IMR-90 (cell line): ENCODE results near the gene CACNA2D3. TPM values are rescaled to one million over a fixed set of nuclear protein-coding genes. Genes with fewer than 3 reads are reported as not detected.

Experiments
- ATAC-seq: fragments of 200-7000 bp; cut with Tn5 transposase; 2 replicates; pipeline ENCODE4 v1.9.1; 2020; ENCODE audit warnings: low read depth, mild to moderate bottlenecking, moderate library complexity
- BruUV-seq: library from RNA; stranded (reverse); fragments of 400-500 nt; replicated peaks from 2 replicates; lab custom pipeline; 2021; lab: Mats Ljungman, UMichigan
- CTCF ChIA-PET: fragments of 300-600 bp; formaldehyde crosslinking; extraction: SDS; loops from one replicate; lab custom pipeline; 2021; ENCODE audit warnings: antibody characterized with exemption; lab: Yijun Ruan, JAX
- POLR2A ChIA-PET: fragments of 300-600 bp; sonication (Branson Sonifier 250); formaldehyde crosslinking; loops from one replicate; lab custom pipeline; 2022; ENCODE audit warnings: antibody characterized with exemption; ENCODE audit not compliant: unreplicated experiment; lab: Charles Lee
- DNase-seq: peaks from one replicate; pipeline ENCODE4 v3.0.0; 2013
- H2AFZ ChIP-seq: replicated peaks from 2 replicates; pipeline ENCODE3; 2013; ENCODE audit warnings: low read length, mild to moderate bottlenecking; ENCODE audit not compliant: poor library complexity
- H2AK5ac ChIP-seq: 2 replicates; pipeline ENCODE4 v1.6.1; 2013; ENCODE audit warnings: low read depth, low read length, inconsistent platforms
- H2AK9ac ChIP-seq: replicated peaks from 2 replicates; pipeline ENCODE3; 2013; ENCODE audit warnings: mild to moderate bottlenecking, low read depth, low read length, moderate library complexity; ENCODE audit not compliant: poor library complexity
- H2BK120ac ChIP-seq: 2 replicates; pipeline ENCODE4 v1.6.1; 2013; ENCODE audit warnings: low read depth, low read length, inconsistent platforms
- H2BK15ac ChIP-seq: 3 replicates; pipeline ENCODE4 v1.6.1; 2013; ENCODE audit warnings: low read depth, low read length, inconsistent platforms
- H2BK20ac ChIP-seq: 2 replicates; pipeline ENCODE4 v1.6.1; 2013; ENCODE audit warnings: low read depth, mild to moderate bottlenecking, inconsistent platforms, low read length, moderate library complexity
- H2BK5ac ChIP-seq: 2 replicates; pipeline ENCODE4 v1.6.1; 2013; ENCODE audit warnings: mild to moderate bottlenecking, low read depth, low read length, inconsistent platforms; ENCODE audit not compliant: poor library complexity, severe bottlenecking
- H3K14ac ChIP-seq: replicated peaks from 2 replicates; pipeline ENCODE4 v1.6.1; 2013; ENCODE audit warnings: low read depth, low read length, inconsistent platforms
- H3K18ac ChIP-seq: 2 replicates; pipeline ENCODE4 v1.6.1; 2013; ENCODE audit warnings: low read depth, low read length, control low read depth
- H3K23ac ChIP-seq: 2 replicates; pipeline ENCODE4 v1.6.1; 2013; ENCODE audit warnings: low read depth, low read length, inconsistent platforms
- H3K27ac ChIP-seq: 2 replicates; pipeline ENCODE4 v1.5.1; 2013; ENCODE audit warnings: mild to moderate bottlenecking, control low read depth, low read length; ENCODE audit not compliant: insufficient read depth
- H3K27me3 ChIP-seq: 2 replicates; pipeline ENCODE4 v1.6.1; 2013; ENCODE audit warnings: low read length; ENCODE audit not compliant: control insufficient read depth, insufficient read depth
- H3K36me3 ChIP-seq: 2 replicates; pipeline ENCODE4 v1.6.1; 2013; ENCODE audit warnings: low read length, mixed read lengths; ENCODE audit not compliant: control insufficient read depth, insufficient read depth
- H3K4ac ChIP-seq: 2 replicates; pipeline ENCODE4 v1.6.1; 2013; ENCODE audit warnings: low read depth, low read length, inconsistent platforms
- H3K4me1 ChIP-seq: 2 replicates; pipeline ENCODE4 v1.6.1; 2013; ENCODE audit warnings: low read length, mixed read lengths; ENCODE audit not compliant: control insufficient read depth, insufficient read depth
- H3K4me2 ChIP-seq: 2 replicates; pipeline ENCODE4 v1.6.1; 2013; ENCODE audit warnings: low read depth, mild to moderate bottlenecking, control low read depth, low read length, moderate library complexity
- H3K4me3 ChIP-seq: 2 replicates; pipeline ENCODE4 v1.5.1; 2013; ENCODE audit warnings: low read depth, mild to moderate bottlenecking, control low read depth, low read length, moderate library complexity; ENCODE audit not compliant: insufficient read depth
- H3K56ac ChIP-seq: 2 replicates; pipeline ENCODE4 v1.6.1; 2013; ENCODE audit warnings: low read length, inconsistent platforms; ENCODE audit not compliant: insufficient read depth; ENCODE audit errors: extremely low read depth
- H3K79me1 ChIP-seq, 2 experiments: 2 replicates each; pipeline ENCODE4 v1.6.1; 2013; ENCODE audit warnings: low read length in 2 of 2, inconsistent platforms in 1 of 2, low read depth in 1 of 2
- H3K9ac ChIP-seq: 2 replicates; pipeline ENCODE4 v1.6.1; 2013; ENCODE audit warnings: low read depth, low read length, control low read depth
- H3K9me1 ChIP-seq: 2 replicates; pipeline ENCODE4 v1.6.1; 2013; ENCODE audit warnings: low read length, inconsistent platforms; ENCODE audit not compliant: insufficient read depth
- H3K9me3 ChIP-seq: 2 replicates; pipeline ENCODE4 v1.6.1; 2013; ENCODE audit warnings: low read length; ENCODE audit not compliant: control insufficient read depth, insufficient read depth
- H4K20me1 ChIP-seq: 2 replicates; pipeline ENCODE4 v1.6.1; 2013; ENCODE audit warnings: low read length, inconsistent platforms; ENCODE audit not compliant: insufficient read depth
- H4K5ac ChIP-seq: 2 replicates; pipeline ENCODE4 v1.6.1; 2013; ENCODE audit warnings: mild to moderate bottlenecking, low read depth, low read length, control low read depth
- H4K8ac ChIP-seq, 2 experiments: 2 replicates each; pipeline ENCODE4 v1.6.1; 2013; ENCODE audit warnings: low read depth in 2 of 2, low read length in 2 of 2, control low read depth in 1 of 2, inconsistent platforms in 1 of 2
- H4K91ac ChIP-seq: 2 replicates; pipeline ENCODE4 v1.6.1; 2013; ENCODE audit warnings: low read depth, low read length, inconsistent platforms; ENCODE audit not compliant: insufficient read depth
- BHLHE40 ChIP-seq: fragments of 150-350 bp; IDR thresholded peaks from 2 replicates; pipeline ENCODE4 v1.6.1; 2016; ENCODE audit warnings: mild to moderate bottlenecking, low read depth, low read length
- CEBPB ChIP-seq: IDR thresholded peaks from 2 replicates; pipeline ENCODE4 v1.6.1; 2012; ENCODE audit warnings: low read depth, low read length, improper control_type of control experiment
- CHD1 ChIP-seq: IDR thresholded peaks from 2 replicates; pipeline ENCODE4 v1.6.1; 2012; ENCODE audit warnings: low read depth, low read length, improper control_type of control experiment
- CTCF ChIP-seq: conservative IDR thresholded peaks from 2 replicates; pipeline ENCODE4 v1.5.1; 2012; ENCODE audit warnings: mild to moderate bottlenecking, low read depth, low read length, improper control_type of control experiment
- ELK1 ChIP-seq: fragments of 150-350 bp; IDR thresholded peaks from 2 replicates; pipeline ENCODE4 v1.6.1; 2016; ENCODE audit warnings: low read depth, mild to moderate bottlenecking, low read length, moderate library complexity, borderline replicate concordance
- FOS ChIP-seq: fragments of 150-350 bp; IDR thresholded peaks from 2 replicates; pipeline ENCODE4 v1.6.1; 2016; ENCODE audit warnings: low read depth, low read length
- MAFK ChIP-seq: IDR thresholded peaks from 2 replicates; pipeline ENCODE4 v1.6.1; 2012; ENCODE audit warnings: low read depth, low read length, improper control_type of control experiment
- RFX5 ChIP-seq: IDR thresholded peaks from 2 replicates; pipeline ENCODE4 v1.8.0; 2012; ENCODE audit warnings: low read depth, mild to moderate bottlenecking, low read length, moderate library complexity
- SMC3 ChIP-seq: fragments of 150-350 bp; IDR thresholded peaks from 2 replicates; pipeline ENCODE4 v1.6.1; 2016; ENCODE audit warnings: low read depth, mild to moderate bottlenecking, antibody characterized with exemption, low read length, moderate library complexity
- WGBS, 2 experiments: methylation state at CpG; one replicate each; pipeline versions ENCODE4 v1.1.5 to v1.1.7; 2013; ENCODE audit warnings: missing lambda C conversion rate in 2 of 2; ENCODE audit not compliant: insufficient read length in 1 of 2; ENCODE audit errors: extremely low coverage in 2 of 2; 5-methylcytosine and 5-hydroxymethylcytosine counted together
- dilution Hi-C: fragments of 300-500 bp; cut with HindIII; formaldehyde crosslinking; loops from one replicate; pipeline ENCODE4 v1.14.3; 2018; ENCODE audit warnings: low sequenced_read_pairs; ENCODE audit not compliant: unreplicated experiment
- in situ Hi-C: fragments of 300-500 bp; cut with MboI; formaldehyde crosslinking; loops from 3 replicates; pipeline ENCODE4 v1.14.3; 2019; ENCODE audit warnings: low sequenced_read_pairs, inconsistent platforms, mixed read lengths
- intact Hi-C: fragments of 100-400 bp; cut with micrococcal nuclease; formaldehyde crosslinking; loops from 2 replicates; pipeline ENCODE4 v1.10.0; 2022
- polyA plus RNA-seq, 3 experiments: library from polyadenylated mRNA; depleted of rRNA; stranded (reverse); fragments of >200 nt; gene quantifications; 2 replicates each; pipeline ENCODE4 v1.2.3, GENCODE V29; 2012; ENCODE audit warnings: low replicate concordance in 1 of 3
- total RNA-seq: library from RNA; depleted of rRNA; stranded (reverse); fragments of >200 nt; gene quantifications from 2 replicates; pipeline ENCODE4 v1.2.3, GENCODE V29; 2012

CACNA2D3 gene
- total and polyA plus RNA-seq, 2 of the 4 experiments (the other 2 are of a cell fraction), result 0.36 to 0.41 TPM

DNA sequence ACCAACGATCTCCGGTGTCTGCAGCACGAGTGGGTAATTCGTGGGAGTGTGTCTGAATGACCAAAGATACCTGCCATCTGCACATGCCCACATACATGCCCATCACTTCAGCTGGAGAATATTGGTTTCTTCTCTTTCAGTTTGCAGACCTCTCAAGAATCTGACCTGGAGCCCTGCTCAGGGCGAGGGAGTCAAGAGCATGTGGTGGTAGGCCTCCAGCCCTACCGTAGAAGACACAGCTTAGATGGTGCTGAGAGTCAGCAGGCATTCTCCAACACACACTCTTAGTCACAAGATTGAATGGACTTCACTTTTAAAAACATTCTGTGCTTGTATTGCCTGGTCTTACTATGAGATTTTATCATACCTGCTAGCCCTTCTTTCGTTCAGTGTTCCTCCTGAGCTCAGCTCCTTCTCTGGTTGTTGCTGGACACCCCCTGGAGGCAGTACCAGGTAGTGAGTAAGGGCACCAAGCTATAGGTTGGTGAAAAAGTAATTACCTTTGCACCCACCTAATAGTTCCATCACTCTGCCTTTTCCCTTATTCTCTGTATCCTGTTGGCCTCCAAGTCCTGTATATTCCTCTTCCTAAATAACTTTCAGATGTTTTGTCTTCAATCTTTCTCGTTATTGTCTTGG, 252.0 kb downstream of the CACNA2D3 start:
- Histone ChIP-seq H3K4me3 (no peak overlapping the region), H3K14ac (no peak overlapping the region), H3K18ac (no peak overlapping the region), H4K91ac (no peak overlapping the region), H3K9me3 (peaks cover 6% of the 10 kb centered on the region), H3K36me3 (no peaks in the 10 kb centered on the region), H3K9me1 (no peaks in the 10 kb centered on the region), H4K8ac (no peak overlapping the region), H3K23ac (no peak overlapping the region), H3K4me1 (no peaks in the 10 kb centered on the region), H3K79me1 (no peaks in the 10 kb centered on the region), H3K4me2 (no peak overlapping the region), H3K4ac (no peak overlapping the region), H2AFZ (no peak overlapping the region), H4K20me1 (no peaks in the 10 kb centered on the region), H3K56ac (no peak overlapping the region), H2AK9ac (no peak overlapping the region), H3K9ac (no peak overlapping the region), H2AK5ac (no peak overlapping the region), H2BK20ac (no peak overlapping the region), H3K27me3 (no peaks in the 10 kb centered on the region), H3K27ac (no peak overlapping the region), H2BK120ac (no peak overlapping the region), H4K5ac (no peak overlapping the region), H2BK5ac (no peak overlapping the region), H2BK15ac (no peak overlapping the region)
- CTCF ChIA-PET, result no interaction called here
- in situ Hi-C loops (no loop called here), intact Hi-C loops (no loop called here), dilution Hi-C loops (no loop called here)
- WGBS, 2 experiments, result 0% methylated on average over 1 of the region's 8 CpGs; no CpG with 5 or more reads in 1 of the 2 experiments
- no TSS peak for BruUV-seq
- POLR2A ChIA-PET, result no interaction called here
- DNase-seq, result no peak
- TF ChIP-seq FOS (no peak), CEBPB (no peak), ELK1 (no peak), RFX5 (no peak), CTCF (0 out of 2 replicates have a peak, but pooled peaks have one; percentile 3), BHLHE40 (no peak), SMC3 (no peak), CHD1 (no peak), MAFK (no peak)
- ATAC-seq, result no peak
